GM12864 (cell line): ENCODE data around the gene C6orf47.

ENCODE experiments used
- DNase-seq: peaks from one replicate; pipeline ENCODE4 v3.0.0-alpha.2; 2011; ENCODE audit warnings: low read depth
- H3K4me3 ChIP-seq: 2 replicates; pipeline ENCODE4 v1.5.1; 2011; ENCODE audit warnings: mild to moderate bottlenecking, low read depth, low read length, control low read depth
- CTCF ChIP-seq: IDR thresholded peaks from 2 replicates; pipeline ENCODE4 v1.5.1; 2011; ENCODE audit warnings: low read depth, mild to moderate bottlenecking, moderate library complexity, low read length, control low read depth, inconsistent platforms; ENCODE audit errors: missing control alignments

The C6orf47 gene

DNA sequence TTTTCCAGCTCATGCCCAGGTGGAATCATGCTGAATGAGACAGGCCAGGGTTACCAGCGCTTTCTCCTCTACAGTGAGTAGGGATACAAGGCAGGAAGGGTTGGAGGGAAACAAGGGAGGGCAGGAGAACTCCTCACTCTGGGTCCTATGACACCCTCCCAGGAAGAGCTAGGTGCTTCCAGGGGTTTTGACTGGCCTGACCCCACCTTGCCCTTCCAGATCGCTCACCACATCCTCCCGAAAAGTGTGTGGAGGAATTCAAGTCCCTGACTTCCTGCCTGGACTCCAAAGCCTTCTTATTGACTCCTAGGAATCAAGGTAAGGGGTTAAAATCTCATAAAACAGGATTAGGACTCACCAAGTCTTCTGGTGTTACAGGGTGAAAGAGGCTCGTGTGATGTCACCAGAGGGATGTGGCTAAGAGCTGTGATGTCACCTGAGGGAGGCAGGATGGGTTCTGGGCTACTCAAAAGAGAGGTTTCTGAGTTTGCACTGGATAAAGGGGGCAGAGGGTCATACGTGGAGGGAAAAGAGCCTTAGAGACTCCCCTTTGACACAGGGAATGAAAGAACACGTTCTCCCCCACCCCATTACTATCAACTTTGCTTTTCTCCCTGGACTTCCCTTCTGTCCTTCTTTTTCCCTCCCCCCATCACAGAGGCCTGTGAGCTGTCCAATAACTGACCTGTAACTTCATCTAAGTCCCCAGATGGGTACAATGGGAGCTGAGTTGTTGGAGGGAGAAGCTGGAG is 3.0 kb downstream of the C6orf47 start:
- no peak overlapping the region for H3K4me3 ChIP-seq
- DNase-seq = no peak
- no peak for TF ChIP-seq CTCF

- TF ChIP-seq CTCF = no peak
- no peak within 1 kb of the TSS for H3K4me3 ChIP-seq
- no peak for DNase-seq
Measured at GRCh38 chr6:31655349-31656237, 5.0 kb downstream of the C6orf47 start, which contains the start of gene APOM. Gene APOM, plus strand, starts transcription at chr6:31655894. Its CDS starts 73 bp downstream, at chr6:31655967.

- no peak overlapping the region for H3K4me3 ChIP-seq
- no peak for TF ChIP-seq CTCF
- no peak for DNase-seq
Measured at GRCh38 chr6:31654574-31655348, 5.8 kb downstream of the C6orf47 start.

DNA sequence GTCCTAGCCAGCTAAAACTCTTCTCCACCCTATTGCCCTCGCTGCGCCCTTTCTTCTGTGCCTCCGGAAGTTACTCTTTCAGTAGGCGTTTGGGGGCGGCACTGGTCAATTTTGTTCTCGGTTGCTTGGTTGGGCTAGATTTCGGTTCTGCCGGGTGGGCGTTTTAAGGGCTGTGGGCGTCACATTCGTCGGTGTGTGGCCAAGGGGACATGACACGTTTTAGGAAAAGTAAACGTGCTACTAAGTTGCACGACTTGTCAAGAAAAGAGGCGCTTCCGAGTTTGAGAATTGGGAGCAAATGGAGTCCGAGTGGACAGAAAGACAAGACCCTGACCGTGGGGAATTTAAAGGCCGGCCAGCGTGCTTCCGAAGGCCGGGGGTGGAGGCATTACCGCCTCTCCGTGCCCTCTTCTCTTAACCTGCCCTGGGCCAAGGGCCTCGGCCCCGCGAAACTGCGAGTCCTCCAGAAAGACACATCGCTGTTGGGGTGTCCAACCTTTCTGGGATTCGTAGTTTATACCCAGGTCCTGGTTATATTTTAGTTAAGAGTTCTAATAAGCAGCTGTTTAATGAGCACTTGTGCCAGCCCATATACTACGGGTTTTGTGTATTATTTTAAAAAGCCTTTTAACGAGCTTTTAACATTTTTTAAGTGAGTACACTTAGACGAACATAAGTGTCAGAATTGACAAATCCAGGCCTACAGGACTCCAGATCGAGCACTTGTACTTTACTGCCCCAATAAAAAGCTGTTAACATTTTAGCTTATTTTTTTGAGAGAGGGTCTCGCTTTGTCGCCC is 7.5 kb downstream of the C6orf47 start:
- TF ChIP-seq CTCF = no peak
- H3K4me3 ChIP-seq = peak overlapping the region; percentile 59
- peak; percentile 90 for DNase-seq

DNA sequence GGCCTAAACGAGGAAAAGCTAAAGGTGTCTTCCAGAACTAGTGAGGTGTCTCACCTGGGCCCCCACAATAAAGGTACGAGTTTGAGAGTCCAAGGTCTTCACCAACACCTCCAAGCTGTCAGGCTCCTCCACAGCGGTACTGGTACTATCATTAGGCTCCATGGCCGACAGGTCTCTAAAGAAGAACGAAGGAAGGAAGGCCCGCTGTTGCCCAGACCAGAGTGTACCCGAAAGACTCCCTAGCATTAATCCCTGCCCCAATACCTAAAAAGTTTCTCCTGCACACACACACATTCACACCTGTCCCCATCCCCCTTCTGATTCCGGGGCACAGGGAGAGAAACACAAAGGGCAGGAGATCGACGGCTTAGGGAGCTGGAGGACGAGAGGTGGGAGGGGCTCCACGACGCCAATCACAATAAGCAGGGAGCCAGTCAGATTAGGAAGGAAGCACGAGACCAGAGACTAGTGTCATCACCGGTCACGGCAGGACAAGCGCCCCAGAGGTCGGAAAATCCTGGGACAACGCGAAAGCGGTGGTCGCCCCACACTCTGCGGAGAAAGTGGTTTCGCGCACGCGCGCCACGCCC is 8.9 kb downstream of the C6orf47 start:
- no peak for DNase-seq
- no peak for TF ChIP-seq CTCF
- H3K4me3 ChIP-seq = peak overlapping the region; percentile 59

- TF ChIP-seq CTCF = no peak
- DNase-seq = no peak
- H3K4me3 ChIP-seq = no peak overlapping the region
Measured at GRCh38 chr6:31645325-31645724, 15.3 kb downstream of the C6orf47 start.
